OCI-LY7 (cell line): ENCODE data around the gene GUCY2F. TPM values are rescaled to one million over a fixed set of nuclear protein-coding genes. Genes with fewer than 3 reads are reported as not detected.

Experiments used
- BruUV-seq: library from RNA; stranded (reverse); fragments of 400-500 nt; replicated peaks from 2 replicates; lab custom pipeline; 2021; lab: Mats Ljungman, UMichigan
- CTCF ChIA-PET: fragments of 300-600 bp; sonication (Branson Sonifier 250); formaldehyde crosslinking; loops from one replicate; lab custom pipeline; 2022; ENCODE audit warnings: antibody characterized with exemption; ENCODE audit not compliant: unreplicated experiment; lab: Charles Lee
- POLR2A ChIA-PET: fragments of 300-600 bp; sonication (Branson Sonifier 250); formaldehyde crosslinking; loops from one replicate; lab custom pipeline; 2022; ENCODE audit warnings: antibody characterized with exemption; lab: Charles Lee
- DNase-seq: peaks from one replicate; pipeline ENCODE4 v3.0.0-alpha.2; 2015; ENCODE audit warnings: low spot score
- H2AFZ ChIP-seq: fragments of 200-600 bp; sonication (generic), shearing (Covaris generic); 2 replicates; pipeline ENCODE4 v1.6.1; 2014; ENCODE audit warnings: mild to moderate bottlenecking, antibody characterized with exemption, low read length, moderate library complexity
- H3K27ac ChIP-seq: fragments of 200-600 bp; sonication (generic); 2 replicates; pipeline ENCODE4 v1.5.1; 2014; ENCODE audit warnings: mixed run types, low read depth, mild to moderate bottlenecking, moderate library complexity, low read length, inconsistent platforms; ENCODE audit not compliant: poor library complexity, severe bottlenecking
- H3K36me3 ChIP-seq: fragments of 200-600 bp; sonication (generic); 2 replicates; pipeline ENCODE4 v1.6.1; 2014; ENCODE audit warnings: mild to moderate bottlenecking, antibody characterized with exemption, low read length, moderate library complexity, mixed read lengths; ENCODE audit not compliant: insufficient read depth
- H3K4me1 ChIP-seq: fragments of 200-600 bp; sonication (generic); 2 replicates; pipeline ENCODE4 v1.5.1; 2014; ENCODE audit warnings: mild to moderate bottlenecking, low read length; ENCODE audit not compliant: insufficient read depth, poor library complexity, severe bottlenecking
- H3K4me2 ChIP-seq: fragments of 200-600 bp; sonication (generic); 2 replicates; pipeline ENCODE4 v1.6.1; 2014; ENCODE audit warnings: mild to moderate bottlenecking, low read length
- H3K4me3 ChIP-seq: fragments of 200-600 bp; sonication (generic); 2 replicates; pipeline ENCODE4 v1.5.1; 2014; ENCODE audit warnings: mild to moderate bottlenecking, low read depth, low read length; ENCODE audit not compliant: poor library complexity, severe bottlenecking
- H3K79me2 ChIP-seq: fragments of 200-600 bp; sonication (generic); 2 replicates; pipeline ENCODE4 v1.6.1; 2016; ENCODE audit warnings: low read depth, mild to moderate bottlenecking, low read length, moderate library complexity, mixed read lengths; ENCODE audit not compliant: insufficient read depth
- H3K9me2 ChIP-seq: fragments of 200-600 bp; sonication (generic); 2 replicates; pipeline ENCODE4 v1.6.1; 2016; ENCODE audit warnings: mild to moderate bottlenecking, low read length, mixed read lengths; ENCODE audit not compliant: insufficient read depth
- H3K9me3 ChIP-seq: fragments of 200-600 bp; sonication (generic); 2 replicates; pipeline ENCODE4 v1.6.1; 2014; ENCODE audit warnings: mild to moderate bottlenecking, mixed run types, low read length, mixed read lengths
- H4K20me1 ChIP-seq: fragments of 200-600 bp; sonication (generic); 2 replicates; pipeline ENCODE4 v1.6.1; 2014; ENCODE audit warnings: mild to moderate bottlenecking, antibody characterized with exemption, low read length, moderate library complexity, mixed read lengths; ENCODE audit not compliant: insufficient read depth
- CTCF ChIP-seq: fragments of 200-600 bp; sonication (generic); conservative IDR thresholded peaks from 2 replicates; pipeline ENCODE4 v1.5.1; 2014; ENCODE audit warnings: mild to moderate bottlenecking, antibody characterized with exemption, low read length, moderate library complexity, mixed read lengths
- EZH2phosphoT487 ChIP-seq: fragments of 200-600 bp; sonication (generic); IDR thresholded peaks from 2 replicates; pipeline ENCODE4 v1.6.1; 2018; ENCODE audit warnings: low read depth, borderline replicate concordance, mild to moderate bottlenecking, mixed run types, antibody characterized with exemption, low read length, moderate library complexity, mixed read lengths
- intact Hi-C: fragments of 100-400 bp; cut with micrococcal nuclease; formaldehyde crosslinking; loops from one replicate; pipeline ENCODE4 v1.10.0; 2022; ENCODE audit not compliant: unreplicated experiment
- total RNA-seq, 2 experiments: library from RNA; depleted of rRNA in 1 of 2; stranded (reverse); fragments of >200 nt in 1 of 2; shearing (Covaris generic) in 1 of 2; gene quantifications; 2 replicates each; pipeline ENCODE4 v1.2.3, GENCODE V29; 2014 to 2022

Gene GUCY2F
- total RNA-seq, 2 experiments from 2014 or later, result not detected

DNA sequence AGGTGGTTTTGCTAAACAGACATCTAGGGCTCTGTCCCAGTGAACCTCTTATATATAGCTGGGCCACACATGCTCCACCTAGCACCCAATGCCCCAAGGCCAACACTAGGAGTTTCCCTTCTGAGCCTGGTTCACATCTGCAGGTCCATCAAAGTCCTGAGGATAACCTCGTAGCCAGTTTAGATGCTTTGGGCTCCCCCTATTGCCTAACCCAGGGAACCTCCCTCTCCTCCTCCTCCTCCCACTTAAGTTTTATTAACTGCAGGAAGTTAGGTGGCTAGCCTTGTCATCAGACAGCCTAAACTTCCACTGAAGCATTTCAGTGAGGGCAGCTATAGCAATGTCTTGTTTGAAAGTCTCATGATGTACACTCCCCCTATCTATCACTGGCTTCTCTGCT lies 88.0 kb downstream of the GUCY2F start:
- Histone ChIP-seq H2AFZ (no peak overlapping the region), H3K4me2 (no peak overlapping the region), H3K79me2 (no peaks in the 10 kb centered on the region), H3K9me2 (no peaks in the 10 kb centered on the region), H3K9me3 (no peaks in the 10 kb centered on the region), H3K36me3 (no peaks in the 10 kb centered on the region), H3K27ac (no peak overlapping the region), H3K4me3 (no peak overlapping the region), H4K20me1 (no peaks in the 10 kb centered on the region), H3K4me1 (no peaks in the 10 kb centered on the region)
- DNase-seq, result peak; percentile 4
- ChIA-PET POLR2A (no interaction called here), CTCF (no interaction called here)
- BruUV-seq, result no TSS peak
- intact Hi-C loops, result no loop called here
- no peak for TF ChIP-seq EZH2phosphoT487
- peak; percentile 34; the same call in 1 of the 2 replicates for TF ChIP-seq CTCF

- intact Hi-C loops, result no loop called here
- no TSS peak for BruUV-seq
These were observed 89.0 kb downstream of the GUCY2F start for GRCh38 chrX:109392895-109393294.

GRCh38 chrX:109390556-109390955 lies 91.3 kb downstream of the GUCY2F start:
- CTCF ChIA-PET, result no interaction called here
- BruUV-seq, result no TSS peak

More at GRCh38 chrX:109392895-109393294, 89.0 kb downstream of the GUCY2F start:
- Histone ChIP-seq H2AFZ (no peak overlapping the region), H3K27ac (no peak overlapping the region), H3K9me2 (no peaks in the 10 kb centered on the region), H3K4me3 (no peak overlapping the region), H3K9me3 (no peaks in the 10 kb centered on the region), H3K79me2 (no peaks in the 10 kb centered on the region), H3K4me1 (no peaks in the 10 kb centered on the region), H3K36me3 (no peaks in the 10 kb centered on the region), H4K20me1 (no peaks in the 10 kb centered on the region), H3K4me2 (no peak overlapping the region)
- TF ChIP-seq CTCF (no peak), EZH2phosphoT487 (no peak)
- ChIA-PET POLR2A (no interaction called here), CTCF (no interaction called here)
- DNase-seq, result no peak

More at GRCh38 chrX:109390556-109390955, 91.3 kb downstream of the GUCY2F start:
- intact Hi-C loops, result no loop called here
- no peak overlapping the region for H2AFZ ChIP-seq
- H3K4me2 ChIP-seq, result no peak overlapping the region
- H4K20me1 ChIP-seq, result no peaks in the 10 kb centered on the region
- no peak overlapping the region for H3K4me3 ChIP-seq
- H3K9me2 ChIP-seq, result no peaks in the 10 kb centered on the region
- H3K4me1 ChIP-seq, result no peaks in the 10 kb centered on the region
- no peak overlapping the region for H3K27ac ChIP-seq
- H3K36me3 ChIP-seq, result no peaks in the 10 kb centered on the region
- H3K79me2 ChIP-seq, result no peaks in the 10 kb centered on the region
- H3K9me3 ChIP-seq, result no peaks in the 10 kb centered on the region
- TF ChIP-seq CTCF (no peak), EZH2phosphoT487 (no peak)
- DNase-seq, result no peak
- POLR2A ChIA-PET, result no interaction called here
